HG02943 (cell line): ENCODE measurements around the gene SFXN1.
"Not testable (repeated sequence)": the region's sequence is repeated elsewhere in the genome, so short reads cannot be mapped to it uniquely, and the experiment has no call there.

Experiments used
- ATAC-seq: cut with Tn5 transposase; IDR thresholded peaks from one replicate; pipeline ENCODE4 v1.9.1; 2021; ENCODE audit warnings: mild to moderate bottlenecking, low read depth, moderate library complexity; ENCODE audit not compliant: unreplicated experiment

SFXN1 gene, protein sequence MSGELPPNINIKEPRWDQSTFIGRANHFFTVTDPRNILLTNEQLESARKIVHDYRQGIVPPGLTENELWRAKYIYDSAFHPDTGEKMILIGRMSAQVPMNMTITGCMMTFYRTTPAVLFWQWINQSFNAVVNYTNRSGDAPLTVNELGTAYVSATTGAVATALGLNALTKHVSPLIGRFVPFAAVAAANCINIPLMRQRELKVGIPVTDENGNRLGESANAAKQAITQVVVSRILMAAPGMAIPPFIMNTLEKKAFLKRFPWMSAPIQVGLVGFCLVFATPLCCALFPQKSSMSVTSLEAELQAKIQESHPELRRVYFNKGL

DNA sequence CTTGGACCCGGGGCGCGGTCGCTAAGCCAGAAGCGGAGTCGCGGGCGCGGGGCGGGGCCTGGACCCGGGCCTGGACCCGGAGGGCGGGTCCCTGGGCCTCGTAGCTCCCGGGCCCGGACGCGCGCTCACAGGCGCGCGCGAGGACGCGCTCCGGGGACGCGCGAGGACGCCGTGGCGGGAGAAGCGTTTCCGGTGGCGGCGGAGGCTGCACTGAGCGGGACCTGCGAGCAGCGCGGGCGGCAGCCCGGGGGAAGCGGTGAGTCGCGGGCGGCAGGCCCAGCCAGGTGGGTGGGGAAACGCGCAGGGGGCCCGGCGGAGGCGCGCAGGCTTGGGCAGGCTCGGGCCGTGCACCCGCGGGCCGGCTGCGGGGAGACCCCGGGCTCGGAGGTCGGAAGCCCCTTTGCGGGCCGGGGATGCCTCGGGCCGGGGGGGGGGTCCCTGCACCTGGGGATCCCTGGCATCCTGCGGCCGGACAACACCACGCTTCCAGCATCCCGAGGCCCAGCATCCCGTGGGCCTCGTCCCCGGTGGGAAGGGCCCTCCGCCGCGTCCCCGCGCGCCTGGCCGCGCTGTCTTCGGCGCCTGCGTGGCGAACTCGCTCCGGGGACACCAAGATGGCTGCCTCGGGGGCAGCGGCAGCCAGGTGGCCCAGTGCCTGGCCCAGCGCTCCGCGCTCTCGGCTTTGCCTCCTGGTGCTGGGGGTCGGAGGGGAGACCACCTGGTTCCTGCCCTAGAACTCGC is at the start of gene SFXN1:
Gene SFXN1 (plus strand): TSS at position 177 of the 741 bp plus-strand sequence. CDS start 13,544 bp downstream, outside the sequence.
- peak; percentile 69 for ATAC-seq

DNA sequence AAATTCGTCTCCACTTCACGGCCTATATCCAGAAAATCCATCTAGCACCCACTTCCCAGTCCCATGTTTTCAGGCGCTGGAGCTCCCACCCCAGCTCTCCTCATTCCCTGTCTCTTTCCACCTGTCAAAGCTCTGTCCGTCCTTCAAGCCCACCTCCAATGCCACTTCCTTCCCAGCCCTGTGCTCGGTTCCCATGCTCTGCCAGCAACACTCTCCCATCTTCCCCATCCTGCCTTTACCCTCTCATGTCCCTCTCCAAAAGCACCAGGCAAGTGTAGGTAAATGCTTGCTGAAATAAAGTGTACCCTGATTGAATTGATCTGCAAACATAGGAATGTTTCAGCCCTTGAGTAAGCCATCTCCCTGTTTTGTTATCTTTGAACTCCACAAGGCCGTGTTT is 43.6 kb upstream of the SFXN1 start:
- no peak for ATAC-seq

DNA sequence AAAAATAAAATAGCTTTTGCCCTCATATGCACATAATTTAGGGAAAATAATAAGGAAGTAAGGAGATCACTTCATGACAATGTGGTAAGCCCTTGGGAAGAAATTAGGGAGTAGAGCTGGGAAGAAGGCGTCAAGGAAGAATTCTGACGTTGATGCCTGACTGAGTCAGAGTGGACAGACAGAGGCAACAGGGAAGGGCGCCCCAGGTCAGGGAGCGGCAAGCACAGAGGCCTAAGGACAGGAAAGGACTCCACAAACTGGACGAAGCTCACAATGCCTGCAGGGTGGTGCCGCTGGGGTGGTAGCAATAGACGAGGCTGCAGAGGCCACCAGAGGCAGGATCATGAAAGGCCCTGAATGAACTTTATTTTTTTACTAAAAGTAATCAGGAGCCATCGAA is 42.0 kb upstream of the SFXN1 start:
- ATAC-seq = no peak

DNA sequence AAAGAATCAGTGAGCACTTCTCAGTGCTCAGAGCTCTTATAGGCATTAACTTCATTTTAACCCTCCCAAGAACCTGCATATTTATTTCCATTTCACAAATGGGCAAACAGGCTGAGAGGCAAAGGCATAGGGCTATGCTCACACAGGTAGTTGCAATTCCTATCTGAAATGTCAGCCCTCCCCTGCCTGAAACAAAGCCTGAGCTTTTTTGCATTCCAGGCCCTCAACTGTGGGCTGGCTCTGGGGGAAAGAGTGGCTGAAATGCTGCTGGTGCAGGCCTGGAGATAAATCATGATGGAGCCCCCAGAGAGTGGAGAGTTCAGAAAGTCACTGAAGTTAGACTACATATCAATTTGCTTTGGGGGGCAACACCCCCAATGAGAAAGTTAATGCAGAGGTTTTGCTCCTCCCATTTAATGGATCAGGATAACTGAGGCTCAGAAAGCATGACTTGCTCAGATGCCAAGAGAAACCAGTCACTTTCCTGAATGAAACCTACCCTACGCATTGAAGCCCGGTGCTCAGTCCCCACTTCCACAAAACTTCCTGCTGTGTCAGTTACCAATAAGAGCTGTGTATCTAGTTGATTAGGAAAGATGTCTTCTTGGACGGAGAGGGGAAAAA is 40.0 kb upstream of the SFXN1 start:
- ATAC-seq = no peak

DNA sequence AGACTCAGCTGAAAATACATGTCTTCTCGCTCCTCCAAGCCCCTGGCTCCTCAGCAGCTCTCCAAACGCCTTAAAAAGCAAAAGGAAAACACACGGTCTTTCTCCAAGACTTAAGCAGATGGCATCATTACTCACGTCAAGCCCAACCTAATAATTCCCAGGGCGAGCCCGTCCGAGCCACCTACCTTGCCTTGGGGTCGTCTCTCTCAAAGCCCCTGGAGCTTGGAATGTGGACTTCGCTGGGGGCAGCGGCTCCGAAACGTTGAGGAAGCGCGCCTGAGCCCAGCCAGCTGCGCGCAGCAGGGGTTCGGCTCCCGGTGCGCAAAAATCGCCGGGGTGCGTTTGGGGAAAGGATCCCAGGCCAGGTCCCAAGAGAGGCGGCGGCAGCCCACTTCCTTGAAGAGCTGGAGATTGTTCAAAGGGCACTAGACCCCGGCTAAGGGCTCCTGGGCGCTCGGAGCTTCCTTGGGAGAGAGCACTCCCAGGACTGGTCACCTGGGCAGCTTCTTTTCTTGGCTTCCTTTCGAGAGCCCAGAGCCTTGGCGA is 34.8 kb upstream of the SFXN1 start:
- ATAC-seq = no peak

DNA sequence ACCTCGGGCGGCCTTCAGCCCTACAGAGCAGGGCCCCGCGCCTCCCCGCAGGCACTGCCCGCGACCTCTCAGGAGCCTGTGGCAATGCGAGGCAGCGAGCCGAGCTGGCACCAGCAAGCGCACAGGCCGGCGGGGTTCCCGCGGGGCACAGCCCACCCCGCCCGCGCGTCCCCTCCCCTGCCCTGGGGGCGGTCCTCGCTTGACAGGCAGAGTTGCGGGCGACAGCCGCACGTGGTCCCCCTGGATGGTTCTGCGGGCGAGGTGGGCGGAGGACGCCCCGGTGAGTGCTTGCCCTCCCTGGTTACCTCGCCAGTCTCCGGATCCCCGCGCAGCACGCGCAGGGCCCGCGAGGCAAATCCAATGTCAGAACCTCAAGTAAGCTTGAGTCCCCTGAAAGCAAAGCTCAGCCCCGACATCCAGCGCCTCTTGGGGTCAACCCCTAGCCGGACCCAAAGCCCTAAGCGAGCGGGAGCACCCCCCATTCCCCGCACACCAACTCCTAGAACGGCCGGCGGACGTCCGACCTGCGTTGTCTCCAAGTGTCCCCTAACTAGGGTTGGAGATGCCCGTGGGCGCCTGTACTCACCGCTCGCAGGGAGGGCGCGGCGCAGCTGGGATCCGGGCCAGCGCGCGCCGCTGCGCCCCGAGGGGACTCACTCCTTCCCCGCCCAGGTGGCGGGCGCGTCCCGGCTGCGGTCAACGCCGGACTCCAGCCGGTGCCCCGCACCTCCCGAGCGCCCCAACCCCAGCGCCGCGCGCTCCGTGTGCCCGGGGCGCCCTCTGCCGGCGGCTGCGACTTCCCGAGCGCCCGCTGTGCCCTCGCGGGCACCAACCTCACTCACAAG is 34.1 kb upstream of the SFXN1 start, which contains the start of gene DRD1:
Gene DRD1 (minus strand): TSS at position 123 of the 845 bp plus-strand sequence. CDS start 1,083 bp downstream, outside the sequence.
- ATAC-seq = no peak

DNA sequence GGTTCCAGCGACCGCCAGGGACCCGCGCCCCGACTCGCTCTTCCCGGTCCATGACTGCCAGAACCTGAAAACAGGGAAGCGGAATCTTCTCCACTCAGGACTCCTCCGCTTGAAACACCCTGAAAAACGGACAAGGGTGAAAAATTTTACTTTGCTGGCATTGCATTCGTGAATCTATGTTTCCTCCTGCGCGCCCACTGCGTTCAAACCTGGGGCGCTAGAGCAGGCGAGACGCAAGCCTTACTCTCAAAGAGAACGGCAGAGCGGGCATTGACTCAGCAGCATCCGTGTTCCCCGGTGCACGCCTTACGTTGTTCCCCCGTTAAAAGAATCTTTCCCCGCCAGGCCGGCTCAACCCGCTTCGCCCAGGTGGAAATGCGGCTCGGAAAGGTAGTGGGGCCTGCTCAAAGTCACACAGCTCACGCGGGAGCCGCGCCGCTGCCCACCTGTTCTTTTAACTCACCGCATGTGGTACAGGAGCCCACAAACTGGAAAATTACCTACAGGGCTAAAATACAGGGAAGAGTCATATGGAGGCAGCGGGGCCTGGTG is 33.4 kb upstream of the SFXN1 start:
- ATAC-seq = no peak

DNA sequence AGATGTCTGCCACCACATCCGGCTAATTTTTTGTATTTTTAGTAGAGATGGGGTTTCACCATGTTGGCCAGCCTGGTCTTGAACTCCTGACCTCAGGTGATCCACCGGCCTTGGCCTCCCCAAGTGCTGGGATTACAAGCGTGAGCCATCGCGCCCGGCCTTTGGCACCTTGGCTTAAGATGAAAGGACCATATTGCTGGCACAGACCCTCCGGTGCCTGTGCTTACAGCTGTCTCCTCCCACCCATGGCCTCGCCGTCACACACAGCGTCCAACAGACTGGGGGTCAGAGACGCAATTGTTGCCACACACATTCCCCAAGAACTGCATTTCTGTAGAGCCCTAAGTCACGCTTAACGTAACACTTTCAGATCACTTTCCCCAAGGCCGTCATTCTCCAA is 32.0 kb upstream of the SFXN1 start:
- ATAC-seq = not testable (repeated sequence)

DNA sequence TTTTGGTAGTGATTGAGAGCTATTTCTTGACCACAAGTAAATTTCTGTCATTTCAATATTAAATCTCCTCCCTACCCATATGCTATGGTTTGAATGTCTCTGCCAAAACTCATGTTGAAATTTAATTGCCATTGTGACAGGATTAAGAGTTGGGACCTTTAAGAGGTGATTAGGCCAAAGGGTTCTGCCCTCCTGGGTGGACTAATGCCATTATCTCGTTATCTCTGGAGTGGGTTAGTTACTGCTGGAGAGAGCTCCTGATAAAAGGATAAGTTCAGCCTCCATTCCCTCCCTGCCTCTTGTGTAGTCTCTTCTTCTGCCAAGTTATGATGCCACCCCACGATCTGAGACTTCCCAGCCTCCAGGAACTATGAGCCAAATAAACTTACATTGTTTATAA is 30.8 kb upstream of the SFXN1 start:
- ATAC-seq = no peak

DNA sequence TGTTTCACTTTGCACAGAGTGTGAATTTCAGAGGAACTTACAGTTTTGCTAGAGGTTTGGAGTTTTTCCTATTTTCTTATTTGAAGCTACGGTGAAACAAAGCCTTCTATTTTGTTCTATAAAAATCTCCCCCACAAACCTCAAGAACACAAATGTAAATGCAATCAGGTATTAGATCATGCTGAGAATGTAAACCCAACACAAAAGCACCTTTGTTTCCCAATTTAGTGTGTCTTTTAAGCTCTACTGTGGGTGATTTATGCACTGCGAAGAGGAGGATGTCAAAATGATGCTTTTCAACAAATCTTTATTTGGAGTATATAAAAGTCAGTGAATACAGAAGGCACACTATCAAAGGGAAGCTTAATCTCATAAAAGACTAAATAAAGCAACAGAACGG is 30.1 kb upstream of the SFXN1 start:
- no peak for ATAC-seq

DNA sequence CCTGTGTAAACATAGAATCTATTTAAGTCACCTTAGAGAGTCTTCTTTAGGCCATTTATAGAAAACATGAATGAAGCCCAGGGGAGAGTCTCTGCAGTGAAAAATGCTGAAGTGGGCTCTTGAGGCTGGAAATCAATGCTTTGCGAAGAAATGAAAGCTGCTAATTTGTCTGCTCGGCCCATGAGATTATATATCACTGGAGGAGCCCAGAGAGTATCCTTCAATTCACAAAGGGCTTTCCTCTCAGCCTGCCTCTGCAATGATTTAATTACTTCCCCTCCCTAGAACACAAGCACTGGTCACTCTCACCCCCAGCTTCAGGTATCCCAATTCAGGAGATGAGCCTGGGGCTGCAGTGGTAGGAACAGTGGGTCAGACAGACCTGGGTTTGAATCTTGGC is 26.2 kb upstream of the SFXN1 start:
- ATAC-seq = no peak

DNA sequence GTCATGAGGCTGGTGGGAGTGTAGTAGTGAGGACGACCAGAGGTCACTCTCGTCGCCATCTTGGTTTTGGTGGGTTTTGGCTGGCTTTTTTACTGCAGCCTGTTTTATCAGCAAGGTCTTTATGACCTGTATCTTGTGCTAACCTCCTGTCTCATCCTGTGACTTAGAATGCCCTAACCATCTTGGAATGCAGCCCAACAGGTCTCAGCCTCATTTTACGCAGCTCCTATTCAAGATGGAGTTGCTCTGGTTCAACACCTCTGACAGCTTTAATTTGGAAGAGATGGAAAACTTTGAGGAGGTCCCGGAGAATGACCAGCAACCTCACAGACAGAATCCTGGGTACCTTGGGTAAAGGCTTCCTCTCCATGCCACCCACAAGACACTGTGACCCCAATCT is 24.0 kb upstream of the SFXN1 start:
- not testable (repeated sequence) for ATAC-seq

DNA sequence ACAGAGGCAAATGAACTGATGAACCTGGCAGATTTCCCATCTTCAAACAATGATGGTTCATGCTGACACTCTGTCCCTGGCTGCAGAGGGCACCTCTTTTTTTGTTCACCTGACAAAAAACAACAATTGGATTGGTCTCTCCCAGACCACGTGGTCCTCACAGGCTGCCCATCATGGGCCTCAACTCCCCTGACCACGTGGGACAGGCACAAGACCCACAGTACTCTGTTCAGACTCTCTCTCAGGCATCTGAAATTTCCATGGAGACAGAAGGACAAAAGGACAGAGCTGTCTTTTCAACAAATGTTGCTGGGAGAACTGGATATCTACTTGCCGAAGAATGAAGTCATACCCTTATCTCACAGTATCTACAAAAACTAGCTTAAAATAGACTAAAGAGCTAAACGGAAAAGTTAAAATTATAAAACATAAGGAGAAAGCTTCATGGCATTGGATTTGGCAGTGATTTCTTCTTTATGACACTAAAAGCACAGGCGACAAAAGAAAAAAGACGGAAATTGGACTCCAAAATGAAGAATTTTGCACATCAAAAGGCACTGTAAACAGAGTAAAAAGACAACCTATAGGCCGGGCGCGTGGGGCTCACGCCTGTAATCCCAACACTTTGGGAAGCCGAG is 22.1 kb upstream of the SFXN1 start:
- no peak for ATAC-seq

DNA sequence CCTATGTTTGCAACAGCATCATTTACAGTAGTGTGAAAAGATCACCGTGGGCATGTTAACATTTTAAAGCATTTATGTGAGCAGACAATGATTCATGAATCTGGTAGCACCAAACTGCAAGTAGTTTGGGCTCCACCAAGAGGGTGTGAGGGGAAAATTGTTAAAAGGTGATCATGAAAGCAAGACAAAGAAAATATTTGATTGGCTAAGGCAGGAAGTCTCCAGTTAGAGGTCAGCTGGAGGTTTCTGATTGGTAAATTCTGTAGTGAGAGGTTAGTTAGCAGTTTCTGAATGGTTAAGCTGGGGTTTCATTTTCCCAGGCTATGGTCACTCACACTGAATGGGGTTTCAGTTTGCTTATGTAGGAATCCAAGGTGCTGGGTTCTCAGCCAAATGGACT is 20.9 kb upstream of the SFXN1 start:
- peak; percentile 85 for ATAC-seq

DNA sequence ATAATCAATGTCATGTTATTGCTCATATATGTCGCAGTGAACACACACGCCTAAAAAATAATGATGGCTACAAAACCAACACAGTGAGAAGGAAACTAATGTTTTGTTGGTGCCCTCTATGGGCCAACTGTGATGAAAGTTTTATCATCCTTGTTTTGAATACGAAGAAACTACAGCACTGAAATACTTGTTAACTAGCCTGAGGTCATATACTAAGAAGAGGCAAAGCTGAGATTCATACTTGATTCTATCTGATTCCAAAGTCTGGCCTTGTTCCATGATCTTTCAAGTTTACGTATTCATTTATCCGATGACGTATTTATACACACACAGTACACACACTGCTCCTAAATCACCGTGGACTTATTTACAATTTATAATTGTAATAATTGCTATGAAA is 18.2 kb upstream of the SFXN1 start:
- ATAC-seq = no peak

DNA sequence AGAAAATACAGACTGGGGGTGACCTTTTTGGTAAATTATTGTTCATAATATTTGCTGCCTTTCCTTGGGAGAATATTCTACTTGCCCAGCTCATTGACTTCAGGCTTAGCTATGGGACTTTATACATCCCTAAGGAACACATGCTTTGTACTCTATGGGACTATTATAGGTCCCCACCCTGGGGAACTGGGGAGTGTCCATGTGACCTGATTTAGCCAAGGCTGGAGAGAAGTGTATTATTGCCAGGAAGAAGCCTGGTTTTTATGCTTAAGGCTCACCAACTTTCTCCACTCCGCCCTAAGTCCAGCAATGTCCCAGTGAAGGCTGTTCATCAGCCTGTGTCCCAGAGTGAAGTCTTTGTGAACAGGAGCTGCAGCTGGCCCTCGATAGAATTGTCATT is 17.8 kb upstream of the SFXN1 start:
- no peak for ATAC-seq

DNA sequence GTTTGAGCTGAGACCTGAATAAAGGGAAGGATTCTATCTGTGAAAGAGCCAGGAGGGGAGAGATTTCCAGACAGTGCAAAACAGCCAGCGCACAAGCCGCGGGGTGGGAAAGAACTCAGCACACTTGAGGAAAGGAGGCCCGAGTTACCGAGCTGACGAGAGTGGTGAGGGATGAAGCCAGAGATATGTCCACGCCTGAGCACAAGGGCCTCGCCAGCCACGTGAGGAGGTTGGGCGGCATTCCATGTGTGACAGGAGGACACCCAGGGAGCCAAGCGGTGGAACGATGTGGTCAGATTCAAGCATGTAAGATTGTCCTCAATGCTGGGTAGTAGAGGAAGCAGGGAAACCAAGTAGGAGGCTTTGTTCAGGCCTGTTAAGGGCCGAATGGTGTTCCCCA is 17.0 kb upstream of the SFXN1 start:
- ATAC-seq = no peak

DNA sequence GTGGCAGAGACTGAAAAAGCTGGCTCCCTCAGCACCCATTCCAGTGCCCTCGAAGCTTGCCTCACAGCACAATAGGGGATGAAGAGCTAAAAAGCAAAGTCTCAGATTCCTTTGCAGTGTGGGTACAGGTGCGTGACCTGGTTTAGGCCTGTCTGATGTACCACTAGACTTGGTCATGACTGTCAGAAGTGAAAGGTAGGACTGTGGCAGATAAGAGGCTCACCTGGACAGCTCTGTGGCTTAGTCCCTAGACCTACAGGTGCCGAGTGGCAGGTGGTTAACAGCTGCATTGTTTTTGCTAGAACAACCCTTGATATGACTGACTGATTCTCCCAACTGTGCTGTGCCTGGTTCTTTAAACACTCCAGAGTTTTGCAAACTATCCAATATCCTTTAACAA is 14.7 kb upstream of the SFXN1 start:
- no peak for ATAC-seq

DNA sequence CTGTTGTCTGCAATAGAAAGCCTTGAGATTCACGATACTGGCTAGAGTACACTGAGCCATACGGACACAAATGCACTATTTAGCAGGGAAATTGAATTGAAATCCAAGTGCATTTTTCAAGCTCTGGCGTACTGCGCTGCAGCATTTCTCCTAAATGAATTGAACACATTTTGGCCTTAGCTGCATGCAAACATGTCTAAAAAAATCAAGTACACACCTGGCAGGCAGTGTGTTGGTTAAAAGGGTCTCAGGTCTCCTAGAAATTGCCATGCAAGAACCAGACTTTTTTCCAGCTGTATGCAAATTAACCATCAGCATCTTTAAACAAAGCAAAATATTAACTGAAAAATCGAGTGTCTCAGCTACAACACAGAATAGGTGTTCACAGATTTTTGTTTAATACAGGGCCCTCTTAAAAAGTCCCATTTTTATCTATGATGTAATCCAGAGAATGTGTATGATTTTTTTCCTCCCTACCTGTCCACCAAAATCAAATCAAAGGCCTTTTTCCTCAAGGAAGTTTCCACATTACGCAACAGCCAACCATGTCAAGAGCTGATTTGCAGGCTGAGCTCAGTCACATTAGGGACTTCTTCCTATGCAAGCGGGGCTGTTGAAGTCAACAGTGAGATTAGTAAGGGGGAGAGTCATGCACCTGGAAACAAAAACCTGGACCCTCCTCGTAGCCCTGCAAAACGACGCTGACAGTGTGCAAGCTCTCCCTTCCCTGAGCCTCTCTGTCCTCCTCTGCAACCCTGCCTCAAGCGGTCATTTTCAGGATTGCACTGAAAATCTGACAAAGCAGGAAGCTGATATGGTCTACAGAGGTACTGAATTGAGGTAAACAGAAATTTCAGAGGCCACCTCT is 14.1 kb upstream of the SFXN1 start:
- ATAC-seq = peak; percentile 90
